Measurements from ENCODE around the gene MGST2.
A peak's percentile ranks its signal among the peaks of the same experiment; 100 is the strongest.

Gene MGST2

DNA sequence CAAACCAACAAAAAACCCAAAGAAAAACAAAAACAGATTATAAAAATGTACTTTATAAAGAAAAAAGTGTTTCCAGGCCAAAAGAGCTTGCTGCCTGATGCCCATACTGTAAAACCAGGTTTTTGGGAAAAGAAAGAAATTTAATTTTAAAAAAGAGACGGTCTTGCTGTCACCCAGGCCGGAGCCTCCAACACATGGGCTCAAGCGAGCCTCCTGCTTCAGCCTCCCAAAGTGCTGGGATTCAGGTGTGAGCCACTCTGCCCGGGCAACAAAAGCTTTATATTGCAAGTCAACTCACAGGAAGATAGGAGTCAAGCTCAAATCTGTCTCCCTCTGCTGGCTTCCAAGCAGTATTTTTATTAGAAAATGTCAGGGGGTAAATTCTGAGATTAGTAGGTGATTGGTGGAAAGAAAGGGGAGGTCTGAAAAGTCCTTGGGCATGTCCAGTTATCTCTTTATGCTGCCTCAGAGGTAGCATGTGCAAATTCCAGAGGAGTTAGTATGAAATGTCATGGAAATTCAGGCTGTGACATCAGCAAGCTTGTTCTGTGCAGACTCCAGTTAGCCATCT lies 39.4 kb downstream of the MGST2 start:
- DNase-seq (ENCODE audit: low spot score), result peak; percentile 16

DNA sequence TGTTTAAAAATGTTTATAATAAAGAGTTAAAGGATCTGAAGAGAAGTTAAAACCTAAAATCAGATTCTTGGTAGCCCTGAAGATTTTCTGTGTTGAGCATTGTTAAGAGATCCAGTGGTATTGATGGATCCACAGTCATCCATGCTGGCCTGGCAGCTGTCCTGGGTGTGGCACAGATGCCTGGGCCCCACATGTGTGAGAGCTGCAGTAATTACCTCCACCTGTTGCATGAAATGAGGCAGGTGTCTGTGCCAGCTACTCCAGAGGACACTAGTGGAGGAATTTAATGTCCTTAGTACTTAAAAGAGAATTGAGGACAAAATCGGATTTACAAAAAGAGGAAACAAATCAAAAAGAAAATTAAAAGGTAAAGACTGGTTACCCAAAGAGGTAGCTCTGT lies 44.0 kb downstream of the MGST2 start:
- DNase-seq (ENCODE audit: low spot score), result no peak

DNA sequence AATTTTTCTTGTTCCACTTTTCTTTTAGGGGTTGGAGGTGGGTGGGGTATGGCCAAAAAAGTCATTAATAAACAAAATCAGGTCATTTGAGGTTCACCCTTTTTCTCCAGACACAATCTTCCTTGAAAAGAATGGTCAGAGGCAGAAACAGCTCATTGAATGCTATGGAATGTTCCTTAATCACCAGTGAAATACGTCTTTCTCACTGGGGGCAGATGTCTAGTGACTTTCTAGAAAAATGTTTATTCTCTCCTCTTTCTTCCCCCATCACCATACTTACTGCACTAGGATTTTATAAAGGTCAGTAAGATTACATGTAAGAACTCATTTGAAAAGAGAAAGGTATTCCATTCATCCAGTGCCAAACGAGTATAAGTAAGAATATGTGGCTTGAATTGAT lies 44.5 kb downstream of the MGST2 start:
- DNase-seq (ENCODE audit: low spot score), result no peak

DNA sequence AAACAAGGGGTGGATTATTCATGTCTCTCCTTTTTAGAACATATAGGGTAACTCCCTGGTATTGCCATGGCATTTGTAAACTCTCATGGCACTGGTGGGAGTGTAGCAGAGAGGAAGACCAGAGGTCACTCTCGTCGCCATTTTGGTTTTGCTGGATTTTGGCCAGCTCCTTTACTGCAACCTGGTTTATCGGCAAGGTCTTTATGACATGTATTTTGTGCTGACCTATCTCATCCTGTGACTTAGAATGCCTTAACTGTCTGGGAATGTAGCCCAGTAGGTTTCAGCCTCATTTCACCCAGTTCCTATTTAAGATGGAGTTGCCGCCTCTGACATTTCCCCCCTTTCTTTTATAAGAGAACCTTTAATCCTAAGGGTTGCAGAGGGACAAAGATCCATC lies 45.8 kb downstream of the MGST2 start:
- DNase-seq (ENCODE audit: low spot score), result no peak

DNA sequence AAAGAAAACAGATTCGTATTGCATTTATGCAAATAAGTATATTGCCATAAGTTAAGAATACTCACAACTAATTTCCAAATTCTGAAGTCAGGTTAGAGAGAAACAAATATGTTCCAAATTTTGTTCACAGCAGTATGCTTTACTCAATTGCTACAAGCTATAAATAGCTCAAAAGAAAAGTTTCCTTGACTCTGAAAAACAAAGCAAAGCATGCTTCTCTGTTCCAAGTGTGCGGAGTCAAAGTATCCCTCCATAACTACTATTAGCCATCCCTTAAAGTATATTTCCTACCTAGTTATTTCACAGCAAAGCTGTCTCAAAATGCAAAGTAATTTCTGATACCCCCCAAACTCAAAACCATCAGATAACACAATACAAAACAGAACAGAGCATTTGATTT lies 47.3 kb downstream of the MGST2 start:
- DNase-seq (ENCODE audit: low spot score), result no peak

GRCh38 chr4:139715746-139716391 lies 50.2 kb downstream of the MGST2 start:
- no peak for DNase-seq (ENCODE audit: low spot score)

GRCh38 chr4:139718358-139718757 lies 52.7 kb downstream of the MGST2 start:
- DNase-seq (ENCODE audit: low spot score), result no peak

GRCh38 chr4:139718833-139719232 lies 53.2 kb downstream of the MGST2 start:
- DNase-seq (ENCODE audit: low spot score), result no peak

GRCh38 chr4:139719381-139720101 lies 53.9 kb downstream of the MGST2 start:
- DNase-seq (ENCODE audit: low spot score), result no peak

DNA sequence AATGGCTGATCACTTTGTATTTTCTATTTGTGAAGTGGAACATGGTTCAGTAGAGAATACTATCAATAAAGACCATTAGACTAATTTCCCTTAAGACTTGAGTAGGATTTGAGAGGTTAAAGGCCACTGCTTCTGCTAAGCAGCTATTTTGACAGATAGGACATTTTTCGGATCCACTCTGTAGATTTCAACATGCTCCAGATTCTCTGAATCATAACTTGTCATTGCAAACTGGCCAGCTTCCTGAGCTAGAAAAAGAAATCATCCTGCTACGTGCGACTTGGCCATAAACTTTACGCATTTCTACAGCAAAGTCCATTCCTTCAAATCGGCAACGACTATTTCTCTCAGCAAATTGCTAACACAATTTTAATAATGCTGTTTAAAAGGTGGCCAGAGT lies 55.2 kb downstream of the MGST2 start:
- no peak for DNase-seq (ENCODE audit: low spot score)

DNA sequence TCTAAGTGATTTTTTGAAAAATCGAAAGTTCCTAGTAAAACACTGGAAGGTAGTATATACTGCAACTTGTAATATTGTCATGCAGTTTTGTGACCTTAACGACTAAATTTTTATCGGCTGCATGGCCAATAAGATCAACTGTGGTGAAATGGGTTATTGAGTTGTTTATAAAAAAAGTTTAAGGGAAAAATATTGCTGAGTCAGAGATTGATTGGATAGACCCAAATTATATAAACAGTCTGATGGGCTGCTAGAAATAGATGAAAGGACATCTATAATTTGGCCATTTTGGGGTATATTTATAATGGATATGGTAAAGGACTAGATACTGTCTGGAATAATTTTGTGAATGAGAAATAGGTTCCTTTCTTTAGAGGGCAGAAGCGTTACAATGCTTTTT lies 56.2 kb downstream of the MGST2 start:
- no peak for DNase-seq (ENCODE audit: low spot score)

- no peak for DNase-seq (ENCODE audit: low spot score)
Observed at GRCh38 chr4:139725236-139725635, 59.6 kb downstream of the MGST2 start.

GRCh38 chr4:139726615-139727014 lies 61.0 kb downstream of the MGST2 start:
- no peak for DNase-seq (ENCODE audit: low spot score)

- no peak for DNase-seq (ENCODE audit: low spot score)
Observed at GRCh38 chr4:139728146-139728545, 62.5 kb downstream of the MGST2 start.

DNA sequence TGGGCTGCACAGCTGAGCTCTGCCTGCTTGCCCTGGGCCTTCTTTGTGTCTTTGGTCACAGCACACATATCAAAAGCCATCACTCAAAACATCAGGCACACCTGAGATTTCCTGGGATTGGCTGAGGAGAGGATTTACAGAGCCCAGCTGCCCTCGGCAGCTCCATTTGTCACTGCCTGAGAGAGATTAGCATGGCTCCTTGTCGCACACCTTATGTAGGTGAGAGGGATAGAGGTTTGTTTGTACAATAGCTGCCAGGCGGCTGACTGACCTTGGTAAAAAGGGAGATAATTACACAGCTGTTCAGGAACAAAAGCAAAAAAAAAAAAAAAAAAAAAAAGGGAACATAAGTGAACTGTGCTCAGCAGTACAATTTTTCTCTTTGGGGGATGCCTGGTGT lies 63.2 kb downstream of the MGST2 start:
- no peak for DNase-seq (ENCODE audit: low spot score)

DNA sequence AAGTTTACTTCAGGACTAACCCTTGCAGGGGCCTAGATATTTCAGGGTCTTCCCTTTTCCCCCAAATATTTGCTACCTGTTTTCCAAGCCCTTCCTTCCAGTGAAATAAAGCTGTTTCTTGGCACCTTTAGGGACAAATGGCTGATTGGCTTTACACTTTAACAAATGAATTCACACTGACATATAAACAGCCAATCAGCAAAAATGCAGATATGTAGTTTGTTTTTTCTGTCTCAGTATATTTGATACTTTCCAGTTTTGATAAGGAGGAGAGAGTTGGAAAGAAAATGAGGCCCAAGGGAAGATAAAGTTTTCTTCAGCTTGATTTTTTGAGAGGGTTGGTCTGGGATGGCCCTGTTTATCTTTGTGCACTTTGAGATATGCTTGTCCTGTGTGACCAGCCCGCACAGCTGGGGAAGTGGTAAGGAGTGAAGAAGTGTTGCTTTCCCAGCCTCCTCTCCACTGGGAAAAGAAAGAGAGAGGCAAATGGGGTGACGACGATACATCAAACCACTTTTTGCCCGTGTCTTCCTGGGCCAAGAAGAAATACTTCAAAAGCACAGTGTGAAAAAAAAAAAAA lies 67.5 kb downstream of the MGST2 start:
- DNase-seq (ENCODE audit: low spot score), result no peak

DNA sequence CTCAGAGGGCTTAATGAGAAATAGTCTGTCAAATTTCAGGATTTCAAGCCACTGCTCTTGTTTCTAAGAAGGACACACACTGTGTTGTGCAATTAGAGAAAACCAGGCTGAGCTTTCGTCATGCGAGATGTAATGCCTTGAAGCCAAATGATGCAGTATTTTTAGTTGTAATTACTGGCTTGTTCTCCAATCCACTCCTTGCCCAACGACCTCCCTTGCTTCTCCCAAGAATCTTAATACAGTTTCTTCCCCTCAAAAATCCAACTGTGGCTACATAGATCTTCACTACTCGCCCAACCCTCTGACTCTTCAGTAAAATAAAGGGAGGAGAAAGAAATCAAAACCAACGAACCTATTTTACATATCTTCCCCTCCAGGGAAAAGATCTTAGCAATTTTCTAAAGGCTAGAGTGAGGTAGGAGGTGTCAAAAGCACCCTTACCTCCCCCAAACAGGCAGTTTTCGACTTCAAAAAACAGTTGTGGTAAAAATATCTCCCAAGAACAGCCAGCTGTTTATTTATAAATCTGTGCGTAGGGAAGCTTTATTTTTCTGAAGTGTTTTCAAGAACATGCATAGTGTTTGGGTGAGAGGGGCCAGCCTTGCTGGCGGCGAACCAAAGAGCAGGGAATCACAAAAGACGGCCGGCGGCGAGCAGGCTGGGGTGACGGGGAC lies 68.7 kb downstream of the MGST2 start:
- no peak for DNase-seq (ENCODE audit: low spot score)

DNA sequence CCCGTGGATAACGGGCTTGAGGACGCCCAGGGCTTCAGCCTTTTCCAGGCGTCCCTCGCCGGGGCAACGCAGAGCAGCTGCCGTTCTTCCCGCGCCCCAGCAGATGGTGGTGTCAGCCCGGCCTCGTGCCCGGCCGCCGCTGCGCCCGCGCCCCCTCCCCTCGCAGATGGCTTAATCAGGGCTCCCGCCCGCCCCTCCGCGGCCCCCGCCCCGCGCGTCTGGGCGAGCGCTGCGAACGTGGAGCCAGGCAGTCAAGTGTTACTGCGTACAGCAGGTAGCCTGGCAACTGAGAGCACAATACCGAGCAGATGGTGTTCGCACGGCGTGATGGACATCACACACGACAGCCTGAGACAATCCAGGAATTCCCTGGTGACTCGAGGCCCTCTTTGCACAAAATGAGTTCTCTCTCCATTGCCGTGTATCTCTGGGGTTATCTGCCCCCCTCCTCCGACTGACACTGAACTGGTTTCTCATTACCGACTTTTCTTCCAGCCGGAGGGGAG lies 69.3 kb downstream of the MGST2 start:
- DNase-seq (ENCODE audit: low spot score), result no peak

- DNase-seq (ENCODE audit: low spot score), result no peak
Observed at GRCh38 chr4:139735381-139736273, 70.0 kb downstream of the MGST2 start.

GRCh38 chr4:139736274-139736660 lies 70.6 kb downstream of the MGST2 start:
- DNase-seq (ENCODE audit: low spot score), result no peak

DNA sequence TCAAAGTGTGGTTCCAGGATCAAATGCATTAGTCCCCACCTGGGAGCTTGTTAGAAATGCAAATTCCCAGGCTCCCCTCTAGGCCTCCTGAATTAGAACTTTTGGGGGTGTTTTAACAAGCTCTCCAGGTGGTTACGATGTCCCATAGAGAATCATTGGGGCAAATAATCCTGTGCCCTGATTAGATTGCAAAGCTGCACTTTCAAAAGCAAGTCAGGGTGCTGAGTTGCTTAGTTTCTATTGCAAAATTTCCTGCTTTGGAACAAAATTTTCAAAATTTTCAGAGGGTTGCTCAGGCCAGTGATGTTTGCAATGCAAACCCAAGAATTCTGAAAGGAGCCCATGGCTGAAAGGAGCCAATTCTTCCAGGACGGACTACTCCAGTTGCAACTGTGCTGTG lies 71.0 kb downstream of the MGST2 start:
- no peak for DNase-seq (ENCODE audit: low spot score)

All from NAMALWA (cell line).